Measurements from ENCODE around the gene PIGR. TPM values are rescaled to one million over a fixed set of nuclear protein-coding genes. Genes with fewer than 3 reads are reported as not detected.

Gene PIGR
- total RNA-seq, 1 donor from 2014 or later = 30.1 TPM

DNA sequence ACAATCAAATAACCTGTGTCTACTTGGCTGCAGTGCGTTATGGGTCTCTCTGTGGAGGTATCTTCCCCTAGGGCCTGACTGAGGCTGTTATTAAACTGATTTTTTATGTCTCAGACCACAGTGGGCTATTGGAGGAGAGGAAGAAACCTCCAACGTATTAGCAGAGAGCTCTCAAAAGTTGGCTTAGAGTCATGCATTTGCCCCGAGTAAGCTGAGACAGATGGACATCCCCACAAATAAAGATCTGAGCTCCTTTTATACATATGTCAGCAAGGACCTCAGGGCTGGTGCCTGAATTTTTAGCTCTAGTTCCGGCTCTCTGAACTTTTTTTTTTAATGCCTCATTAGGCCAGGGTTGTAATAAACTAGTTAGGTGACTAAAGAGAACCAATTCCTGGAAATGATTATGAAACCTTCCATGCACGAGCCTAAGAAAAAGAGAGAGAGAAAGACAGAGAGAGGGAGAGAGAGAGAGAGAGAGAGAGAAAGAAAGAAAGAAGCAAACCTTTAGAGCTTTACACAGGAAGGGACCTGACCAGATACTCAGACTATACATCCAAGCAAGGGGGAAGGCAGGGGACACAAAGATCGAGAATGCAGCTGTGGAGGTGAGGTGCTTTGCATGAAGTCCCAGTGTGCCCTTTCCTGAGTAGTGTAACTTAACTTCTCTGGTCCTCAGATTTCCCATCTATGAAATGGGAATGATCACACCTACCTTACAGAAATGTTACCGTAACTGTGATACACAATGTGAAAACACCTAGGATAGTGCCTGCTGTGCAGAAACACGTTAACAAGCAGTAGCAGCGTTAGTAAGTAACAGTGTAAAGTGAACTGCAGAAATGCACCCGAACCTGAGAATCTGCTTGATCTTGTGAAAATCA lies 8.4 kb upstream of the PIGR start:
- peak overlapping the region; percentile 11 for H3K27ac Mint-ChIP-seq
- H3K4me1 Mint-ChIP-seq (ENCODE audit: unreplicated experiment) = peaks cover 41% of the 10 kb centered on the region
- DNase-seq (ENCODE audit: extremely low spot score, unreplicated experiment) = no peak
- H3K36me3 Mint-ChIP-seq = no peaks in the 10 kb centered on the region
- TF ChIP-seq, protein P1, sequence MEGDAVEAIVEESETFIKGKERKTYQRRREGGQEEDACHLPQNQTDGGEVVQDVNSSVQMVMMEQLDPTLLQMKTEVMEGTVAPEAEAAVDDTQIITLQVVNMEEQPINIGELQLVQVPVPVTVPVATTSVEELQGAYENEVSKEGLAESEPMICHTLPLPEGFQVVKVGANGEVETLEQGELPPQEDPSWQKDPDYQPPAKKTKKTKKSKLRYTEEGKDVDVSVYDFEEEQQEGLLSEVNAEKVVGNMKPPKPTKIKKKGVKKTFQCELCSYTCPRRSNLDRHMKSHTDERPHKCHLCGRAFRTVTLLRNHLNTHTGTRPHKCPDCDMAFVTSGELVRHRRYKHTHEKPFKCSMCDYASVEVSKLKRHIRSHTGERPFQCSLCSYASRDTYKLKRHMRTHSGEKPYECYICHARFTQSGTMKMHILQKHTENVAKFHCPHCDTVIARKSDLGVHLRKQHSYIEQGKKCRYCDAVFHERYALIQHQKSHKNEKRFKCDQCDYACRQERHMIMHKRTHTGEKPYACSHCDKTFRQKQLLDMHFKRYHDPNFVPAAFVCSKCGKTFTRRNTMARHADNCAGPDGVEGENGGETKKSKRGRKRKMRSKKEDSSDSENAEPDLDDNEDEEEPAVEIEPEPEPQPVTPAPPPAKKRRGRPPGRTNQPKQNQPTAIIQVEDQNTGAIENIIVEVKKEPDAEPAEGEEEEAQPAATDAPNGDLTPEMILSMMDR (conservative IDR thresholded peaks at IDR 0.05) = no peak
- no peak overlapping the region for H3K4me3 Mint-ChIP-seq
- no peaks in the 10 kb centered on the region for H3K27me3 Mint-ChIP-seq
- no peaks in the 10 kb centered on the region for H3K9me3 Mint-ChIP-seq

DNA sequence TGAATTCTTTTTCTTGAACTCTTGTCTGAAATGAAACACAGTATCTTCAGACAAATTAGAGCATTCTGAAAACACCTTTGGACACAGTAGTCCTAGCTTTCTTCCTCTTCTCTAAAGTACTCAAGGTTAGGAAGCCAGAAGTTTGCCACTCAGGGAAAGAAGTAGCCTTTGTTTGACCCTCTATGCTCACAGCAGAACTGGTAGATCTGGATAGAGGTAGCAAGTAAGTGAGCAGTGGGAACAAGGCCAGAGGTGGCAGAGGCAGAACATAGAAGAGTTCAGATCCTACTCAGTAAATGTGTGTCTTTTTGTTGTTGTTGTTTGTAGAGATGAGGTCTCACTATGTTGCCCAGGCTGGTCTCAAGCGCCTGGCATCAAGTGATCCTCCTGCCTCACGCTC lies 7.4 kb upstream of the PIGR start:
- H3K4me3 Mint-ChIP-seq = no peak overlapping the region
- H3K27ac Mint-ChIP-seq = no peak overlapping the region
- H3K9me3 Mint-ChIP-seq = no peaks in the 10 kb centered on the region
- DNase-seq (ENCODE audit: extremely low spot score, unreplicated experiment) = no peak
- H3K36me3 Mint-ChIP-seq = no peaks in the 10 kb centered on the region
- TF ChIP-seq, protein P1 (conservative IDR thresholded peaks at IDR 0.05) = no peak
- H3K4me1 Mint-ChIP-seq (ENCODE audit: unreplicated experiment) = peaks cover 46% of the 10 kb centered on the region
- no peaks in the 10 kb centered on the region for H3K27me3 Mint-ChIP-seq

DNA sequence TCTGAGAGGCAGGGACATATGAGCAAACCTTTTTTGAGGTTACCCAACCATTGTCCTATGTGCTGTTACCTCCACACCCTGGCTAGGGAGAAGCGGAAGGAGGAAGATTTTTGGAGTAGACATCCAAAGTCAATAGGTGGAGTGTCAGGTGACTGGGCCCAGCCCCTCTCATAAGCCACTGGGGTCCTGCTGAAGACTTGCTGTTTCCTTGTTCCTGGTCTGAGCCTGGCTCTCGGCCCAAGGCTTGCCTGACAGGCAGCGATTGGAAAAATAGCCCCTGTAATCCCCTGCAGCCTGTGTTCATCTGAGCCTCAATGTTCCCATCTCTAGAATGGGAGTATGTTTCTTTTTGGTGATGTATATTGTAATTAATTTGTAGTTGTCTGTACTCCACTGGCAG lies 6.9 kb upstream of the PIGR start:
- TF ChIP-seq, protein P1 (conservative IDR thresholded peaks at IDR 0.05) = no peak
- Mint-ChIP-seq H3K9me3 (no peaks in the 10 kb centered on the region), H3K27me3 (peaks cover under 1% of the 10 kb centered on the region), H3K36me3 (no peaks in the 10 kb centered on the region), H3K27ac (no peak overlapping the region), H3K4me3 (no peak overlapping the region), H3K4me1 (ENCODE audit: unreplicated experiment) (peaks cover 47% of the 10 kb centered on the region)
- no peak for DNase-seq (ENCODE audit: extremely low spot score, unreplicated experiment)

DNA sequence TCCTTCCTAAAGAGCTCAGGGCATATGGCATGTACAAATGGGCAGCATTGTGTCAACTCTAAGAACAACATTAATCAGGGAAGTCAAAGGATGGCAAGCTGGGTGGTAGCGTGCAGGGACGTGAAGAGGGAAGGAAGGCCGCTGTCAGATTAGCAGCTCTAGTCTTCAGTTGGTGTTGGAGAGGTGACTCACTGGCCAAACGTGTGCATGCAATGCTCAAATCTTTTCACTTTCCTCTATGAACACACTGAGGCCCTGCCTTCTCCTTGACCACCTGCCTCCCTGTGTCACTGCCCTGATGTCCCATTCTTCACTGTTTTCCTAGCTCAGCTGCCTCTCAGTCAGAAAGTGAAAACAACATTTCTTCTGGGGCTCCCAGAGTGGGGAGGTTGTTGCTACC lies 5.9 kb upstream of the PIGR start:
- Mint-ChIP-seq H3K27ac (peak overlapping the region; percentile 44), H3K36me3 (no peaks in the 10 kb centered on the region), H3K4me1 (ENCODE audit: unreplicated experiment) (peaks cover 48% of the 10 kb centered on the region), H3K27me3 (peaks cover 6% of the 10 kb centered on the region), H3K4me3 (no peak overlapping the region), H3K9me3 (no peaks in the 10 kb centered on the region)
- TF ChIP-seq, protein P1 (conservative IDR thresholded peaks at IDR 0.05) = no peak
- no peak for DNase-seq (ENCODE audit: extremely low spot score, unreplicated experiment)

DNA sequence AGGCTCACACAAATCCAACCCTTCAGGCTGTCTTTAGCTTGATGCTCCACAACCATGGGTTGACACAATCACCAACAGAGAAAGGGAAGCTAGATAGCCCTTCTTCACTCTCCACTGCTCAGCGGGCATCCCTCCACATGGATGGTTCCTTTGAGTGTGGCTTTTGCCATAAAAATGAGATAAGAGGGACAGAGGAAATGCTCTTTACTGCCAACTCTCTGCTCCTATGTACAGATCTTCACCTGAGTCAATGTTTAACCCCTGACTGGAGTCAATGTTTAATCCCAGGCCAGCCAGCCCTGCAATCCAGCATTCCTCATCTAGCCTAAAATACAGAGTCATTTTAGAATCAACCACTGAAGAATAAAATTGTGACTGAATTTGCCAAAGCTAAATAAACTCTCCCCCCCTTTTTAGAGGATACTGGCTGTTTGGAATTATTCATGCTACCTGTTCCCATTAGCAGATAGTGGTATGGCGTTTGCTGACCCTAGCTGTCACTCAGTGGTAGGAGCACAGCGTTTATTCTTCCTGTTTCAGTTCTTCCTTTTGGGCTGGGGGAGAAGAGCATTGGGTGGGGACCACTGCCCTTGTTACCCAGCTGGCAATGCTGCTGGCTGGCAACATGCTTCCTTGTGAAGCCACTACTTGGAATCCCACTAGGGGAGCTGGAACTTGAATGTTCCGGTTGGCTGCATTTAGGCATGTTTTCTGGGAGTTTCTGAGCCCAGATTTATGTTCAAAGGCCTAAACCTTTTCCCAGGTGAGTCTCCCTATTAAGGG lies 5.2 kb upstream of the PIGR start:
- TF ChIP-seq, protein P1 (conservative IDR thresholded peaks at IDR 0.05) = no peak
- Mint-ChIP-seq H3K4me3 (no peak overlapping the region), H3K36me3 (no peaks in the 10 kb centered on the region), H3K27ac (peak overlapping the region; percentile 44), H3K9me3 (no peaks in the 10 kb centered on the region), H3K27me3 (peaks cover 11% of the 10 kb centered on the region), H3K4me1 (ENCODE audit: unreplicated experiment) (peaks cover 46% of the 10 kb centered on the region)
- DNase-seq (ENCODE audit: extremely low spot score, unreplicated experiment) = no peak
